GM21390 (cell line): Measurements from ENCODE around the gene MYLIP.

Source experiments
- ATAC-seq: cut with Tn5 transposase; IDR thresholded peaks from one replicate; pipeline ENCODE4 v1.9.1; 2021; ENCODE audit not compliant: unreplicated experiment

MYLIP gene

DNA sequence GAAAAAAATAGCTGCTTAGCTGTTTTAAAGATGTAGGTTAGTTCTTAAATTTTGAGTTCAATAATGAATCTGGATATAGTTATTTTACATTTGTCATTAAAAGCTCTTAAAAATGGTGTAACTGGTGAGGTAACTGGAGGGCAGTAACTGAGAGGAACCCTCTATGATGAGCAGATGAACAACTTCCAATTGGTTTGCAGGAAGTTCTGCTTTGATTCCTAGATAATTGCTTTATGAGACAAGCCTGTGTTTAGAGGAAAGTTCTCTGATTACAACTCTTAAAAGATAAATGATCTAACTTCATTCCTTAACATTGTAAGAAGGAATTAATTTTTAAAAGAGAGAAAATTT is 8.5 kb downstream of the MYLIP start:
- no peak for ATAC-seq

DNA sequence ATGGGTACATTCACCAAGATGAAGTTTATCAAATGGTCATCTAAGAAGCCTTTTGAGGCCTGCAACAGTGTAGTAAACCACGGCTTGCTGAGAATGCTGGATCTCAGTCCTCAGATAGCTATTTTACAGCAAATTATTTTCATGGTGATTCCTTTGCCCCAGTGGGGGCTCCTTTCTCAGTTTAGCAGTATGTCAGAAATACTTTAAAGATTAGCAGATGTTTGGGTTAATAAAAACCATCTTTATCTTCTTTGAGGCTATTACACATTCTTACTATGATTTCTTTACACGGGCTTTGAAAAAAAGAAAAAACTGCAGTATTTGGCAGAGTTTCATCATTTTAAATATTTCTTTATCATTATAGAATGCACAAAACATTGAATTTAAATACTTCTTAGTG is 10.7 kb downstream of the MYLIP start:
- no peak for ATAC-seq

DNA sequence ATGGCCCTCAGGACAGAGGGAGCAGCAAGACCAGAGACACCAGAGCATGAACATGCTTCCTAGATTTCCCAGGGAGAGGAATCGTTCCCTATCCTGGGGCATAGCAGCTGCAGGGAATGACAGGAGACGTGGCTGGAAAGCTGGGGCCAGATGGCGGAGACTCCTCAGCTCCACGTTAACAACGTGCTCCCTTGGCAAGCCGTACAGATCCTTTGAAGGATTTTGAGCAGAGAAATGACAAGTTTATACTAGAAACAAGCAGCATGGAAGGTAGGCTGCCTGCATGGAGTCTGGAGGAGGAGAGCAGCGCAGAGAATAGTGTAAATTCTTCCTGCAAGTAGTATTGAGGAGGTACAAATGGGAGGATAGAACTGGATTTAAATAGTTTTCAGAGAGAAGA is 11.7 kb downstream of the MYLIP start:
- ATAC-seq = no peak

DNA sequence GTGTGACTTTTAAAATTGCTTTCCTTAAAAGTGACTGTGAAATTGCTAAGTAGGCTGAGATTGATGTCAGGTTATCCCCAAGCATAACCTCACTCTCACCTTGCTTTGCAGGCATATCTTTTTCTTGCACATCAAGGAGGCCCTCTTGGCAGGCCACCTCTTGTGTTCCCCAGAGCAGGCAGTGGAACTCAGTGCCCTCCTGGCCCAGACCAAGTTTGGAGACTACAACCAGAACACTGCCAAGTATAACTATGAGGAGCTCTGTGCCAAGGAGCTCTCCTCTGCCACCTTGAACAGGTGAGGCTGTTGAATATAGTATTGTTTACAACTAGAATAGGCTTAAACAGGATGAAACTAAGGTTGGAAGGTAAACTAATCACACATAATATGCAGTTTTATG is 12.6 kb downstream of the MYLIP start:
- ATAC-seq = no peak

DNA sequence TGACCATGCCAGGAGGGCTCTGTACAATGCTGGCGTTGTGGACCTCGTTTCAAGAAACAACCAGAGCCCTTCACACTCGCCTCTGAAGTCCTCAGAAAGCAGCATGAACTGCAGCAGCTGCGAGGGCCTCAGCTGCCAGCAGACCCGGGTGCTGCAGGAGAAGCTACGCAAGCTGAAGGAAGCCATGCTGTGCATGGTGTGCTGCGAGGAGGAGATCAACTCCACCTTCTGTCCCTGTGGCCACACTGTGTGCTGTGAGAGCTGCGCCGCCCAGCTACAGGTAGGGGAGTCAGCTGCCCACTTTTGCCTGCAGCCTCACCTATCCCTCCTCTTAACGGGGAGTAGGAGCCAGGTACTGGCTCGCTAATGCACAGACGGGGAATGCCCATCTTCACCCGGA is 16.2 kb downstream of the MYLIP start:
- no peak for ATAC-seq

DNA sequence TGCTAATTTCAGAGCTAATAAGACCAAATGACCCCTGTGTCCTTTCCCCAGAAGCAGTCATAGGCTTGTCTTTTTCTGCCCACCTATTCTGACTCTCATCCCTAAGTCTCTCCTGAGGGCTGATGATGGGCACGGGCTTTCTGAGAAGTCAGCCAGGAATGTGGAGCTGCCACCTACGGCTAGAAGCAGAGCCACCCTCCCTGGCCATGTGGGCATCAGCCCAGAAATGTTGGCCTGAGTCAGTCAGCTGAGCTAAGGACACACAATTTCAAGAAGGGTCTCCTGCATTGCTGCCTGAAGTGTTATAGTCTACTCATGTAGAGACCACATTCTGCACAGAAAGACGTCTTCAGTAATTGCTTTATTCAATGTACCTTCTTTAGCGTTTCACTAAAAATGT is 17.1 kb downstream of the MYLIP start:
- ATAC-seq = no peak

DNA sequence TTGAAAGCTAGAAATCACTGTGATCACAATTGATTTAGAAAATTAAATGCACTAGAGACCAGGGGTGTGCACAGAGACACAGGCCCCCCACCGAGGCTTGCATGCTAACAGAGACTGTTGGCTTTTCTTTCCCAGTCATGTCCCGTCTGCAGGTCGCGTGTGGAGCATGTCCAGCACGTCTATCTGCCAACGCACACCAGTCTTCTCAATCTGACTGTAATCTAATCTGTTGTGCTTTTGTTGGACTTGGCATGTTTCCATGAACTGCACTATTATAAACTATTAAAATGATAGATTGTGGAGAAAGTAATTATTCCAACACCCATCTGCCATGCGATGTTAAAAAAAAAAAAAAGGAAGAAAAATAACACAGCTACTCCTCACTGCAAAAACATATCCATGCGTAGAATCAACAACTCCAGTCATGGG is 17.7 kb downstream of the MYLIP start:
- ATAC-seq = no peak

DNA sequence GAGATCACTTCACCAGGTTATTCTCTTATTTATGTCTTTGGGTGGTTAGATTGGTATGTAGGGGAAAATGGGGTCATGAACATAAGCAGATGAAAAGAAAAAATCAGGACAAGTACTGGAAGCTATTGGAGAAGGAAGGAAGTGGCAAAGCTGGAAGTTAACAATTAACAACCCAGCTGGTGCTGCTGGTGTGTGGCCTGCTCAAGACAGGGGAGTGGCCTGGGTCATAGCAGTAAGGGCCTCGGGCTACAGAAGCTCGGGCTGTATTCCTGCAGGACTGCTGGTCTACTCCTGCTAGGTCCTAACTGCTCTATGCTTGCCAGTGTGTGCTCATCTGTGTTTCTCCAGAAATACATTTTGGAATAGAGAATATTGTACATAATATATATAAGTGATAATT is 19.6 kb downstream of the MYLIP start:
- no peak for ATAC-seq

DNA sequence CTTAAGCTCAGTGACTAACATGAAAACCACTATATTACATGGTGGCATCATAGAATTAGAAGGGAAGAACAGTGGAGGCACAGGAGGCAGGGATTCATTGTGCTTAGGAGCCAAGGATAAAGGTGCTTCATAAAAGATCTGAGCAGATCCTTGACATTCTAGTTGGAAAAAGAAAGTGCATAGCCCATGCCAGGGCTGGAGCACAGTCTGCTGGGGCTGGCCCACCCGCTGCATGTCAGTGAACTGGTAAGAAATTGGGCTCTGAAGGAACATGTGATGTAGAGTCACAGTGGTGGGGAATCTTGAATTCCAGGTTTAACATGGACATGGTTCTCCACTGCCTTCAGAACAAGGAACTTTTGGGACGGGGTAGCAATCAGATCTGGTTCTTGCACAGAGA is 20.4 kb downstream of the MYLIP start:
- no peak for ATAC-seq

DNA sequence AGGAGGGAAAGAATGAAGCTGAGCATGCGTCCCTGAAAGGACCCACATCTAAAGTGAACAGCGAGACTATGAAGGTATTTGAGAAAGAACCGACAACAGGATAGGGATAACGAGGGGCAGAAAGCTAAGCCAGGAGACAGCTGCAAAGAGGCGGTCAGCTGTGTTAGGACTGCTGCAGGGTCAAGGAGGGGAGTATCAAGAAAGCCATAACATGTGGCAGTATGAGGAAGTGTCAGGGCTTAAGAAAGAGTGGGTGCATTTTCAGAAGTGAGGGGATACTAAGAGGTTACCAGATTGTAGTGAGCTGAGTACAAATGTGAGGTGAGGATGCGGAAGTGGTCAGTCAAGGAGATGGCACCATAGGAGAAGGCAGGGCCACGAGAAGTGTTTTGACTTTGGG is 21.2 kb downstream of the MYLIP start:
- ATAC-seq = no peak

DNA sequence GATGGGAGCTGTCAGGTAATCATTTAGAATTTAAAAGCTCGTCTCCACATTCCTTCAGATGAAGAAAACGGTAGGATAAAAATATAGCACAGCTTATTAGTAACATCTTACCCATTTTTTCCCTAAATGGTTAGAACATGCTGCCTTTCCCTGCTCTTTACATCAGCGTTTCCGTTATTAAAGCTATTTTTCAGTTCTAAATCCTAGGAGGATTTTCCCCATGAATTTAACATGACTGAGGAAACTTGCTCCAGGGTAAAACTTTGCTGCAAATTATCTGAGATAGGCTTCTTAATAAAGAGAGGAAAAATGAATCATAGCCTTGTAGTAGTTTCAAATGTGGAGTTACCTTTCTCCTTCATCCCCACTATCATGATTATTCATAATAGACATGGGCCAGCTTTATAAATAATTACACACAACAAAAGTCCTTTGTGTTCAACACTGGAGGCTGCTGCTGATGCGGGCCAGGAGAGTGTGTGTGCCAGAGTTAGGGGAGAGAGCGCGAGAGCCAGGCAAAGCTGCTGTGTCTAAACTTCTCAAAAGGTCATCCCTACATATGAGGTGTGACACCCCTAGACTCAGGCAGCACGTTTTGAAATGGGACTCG is 24.4 kb downstream of the MYLIP start:
- no peak for ATAC-seq

DNA sequence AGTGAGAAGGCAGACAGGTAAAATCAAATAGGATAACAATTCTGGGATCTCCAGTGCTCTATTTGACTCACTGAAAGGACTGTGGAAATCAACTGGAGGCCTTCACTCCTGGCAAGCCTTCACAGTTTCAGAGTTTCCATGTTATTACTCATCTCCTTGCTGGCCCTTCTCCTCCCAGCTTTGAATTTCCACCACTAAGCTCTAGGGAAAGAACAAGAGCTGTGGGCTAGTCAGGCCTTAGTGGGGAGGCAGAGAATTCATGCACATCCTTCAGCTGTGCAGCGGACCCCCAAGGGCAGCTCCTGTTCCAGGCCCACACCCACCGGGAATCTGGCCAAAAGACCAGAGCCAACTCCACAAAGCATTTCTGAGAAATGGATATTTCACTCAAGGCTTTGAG is 26.0 kb downstream of the MYLIP start:
- ATAC-seq = no peak

DNA sequence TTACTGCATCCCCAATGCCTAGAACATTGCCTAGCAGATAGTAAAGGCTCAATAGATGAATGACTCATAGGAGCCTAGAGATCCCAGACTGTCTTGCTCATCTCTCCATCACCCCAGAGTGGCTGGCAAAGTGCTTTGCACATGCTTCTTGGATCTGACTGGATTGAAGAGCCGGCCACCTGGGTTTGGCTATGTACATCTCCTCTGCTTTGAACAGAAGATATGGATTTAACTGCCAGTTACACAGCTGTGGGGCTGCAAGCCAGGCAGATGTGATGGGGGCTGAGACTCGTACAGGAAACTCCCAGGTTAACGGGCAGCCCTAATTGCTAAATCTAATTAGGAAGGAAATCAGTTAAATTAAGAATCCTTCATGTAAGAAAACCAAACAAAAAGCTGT is 28.6 kb downstream of the MYLIP start:
- ATAC-seq = no peak

DNA sequence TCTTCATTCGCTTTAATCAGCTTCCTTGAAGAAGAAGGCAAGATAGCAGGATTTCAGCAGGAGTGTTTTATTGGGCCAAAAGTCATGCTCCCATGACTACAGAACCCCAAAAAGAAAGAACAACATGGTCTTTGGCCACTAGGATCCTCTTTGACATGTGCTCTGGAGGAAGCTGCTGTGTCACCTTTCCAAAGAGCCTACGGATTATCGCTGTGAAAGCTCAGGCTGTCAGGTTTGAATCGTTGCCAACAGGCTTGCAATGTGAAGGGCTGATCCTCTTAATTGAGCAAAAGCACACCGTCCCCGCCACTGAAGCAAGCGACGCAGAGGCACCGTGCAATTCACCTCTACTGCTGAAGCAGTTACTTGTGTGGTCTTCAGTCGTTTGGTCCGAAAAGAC is 29.0 kb downstream of the MYLIP start:
- ATAC-seq = no peak

DNA sequence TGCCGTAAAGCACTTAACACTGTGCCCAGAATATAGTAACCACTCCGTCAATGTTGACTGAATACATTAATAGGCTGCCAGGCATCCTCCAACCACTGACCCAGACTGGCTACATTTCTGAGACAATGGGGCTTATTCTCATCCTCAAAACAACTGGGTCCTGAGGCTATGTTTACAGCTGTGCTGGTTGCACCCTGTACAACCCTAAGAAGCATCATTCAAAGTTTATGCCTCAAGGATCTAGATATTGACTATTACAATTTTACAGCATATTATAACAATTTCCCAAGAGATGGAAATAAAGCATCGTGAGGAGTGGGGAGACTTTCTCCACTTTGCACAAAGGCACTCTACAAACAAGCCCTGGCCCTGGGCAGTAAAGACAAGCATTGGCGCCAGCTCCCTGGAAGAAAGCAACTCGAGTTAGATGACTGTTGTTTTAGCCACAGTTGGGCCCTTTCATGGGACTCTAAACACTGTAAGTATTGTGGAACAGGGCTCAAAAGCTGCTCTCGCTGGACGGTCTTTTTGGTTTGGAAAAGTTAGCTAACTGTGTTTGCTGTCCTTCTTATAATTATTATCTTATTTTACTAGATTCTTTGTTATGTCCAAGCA is 30.2 kb downstream of the MYLIP start:
- ATAC-seq = no peak

DNA sequence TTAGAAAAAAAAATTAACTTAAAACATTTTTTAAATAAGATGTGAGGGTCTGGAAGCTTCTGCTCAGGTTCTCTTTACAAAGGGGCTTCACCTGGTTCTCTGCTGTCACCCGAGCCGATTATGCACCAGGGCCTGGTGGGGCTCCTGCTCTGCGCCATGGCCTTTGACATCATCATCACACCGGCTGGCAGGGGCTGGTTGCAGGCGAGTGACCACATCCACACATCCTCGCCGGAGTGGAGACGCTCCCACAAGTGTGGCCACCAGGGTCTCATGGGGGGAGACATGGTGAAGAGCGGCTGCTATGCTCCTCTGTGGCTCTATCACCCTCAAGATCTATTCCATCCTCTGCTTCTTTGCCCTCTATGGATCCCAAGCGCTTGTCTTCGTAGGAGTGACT is 31.9 kb downstream of the MYLIP start:
- no peak for ATAC-seq

DNA sequence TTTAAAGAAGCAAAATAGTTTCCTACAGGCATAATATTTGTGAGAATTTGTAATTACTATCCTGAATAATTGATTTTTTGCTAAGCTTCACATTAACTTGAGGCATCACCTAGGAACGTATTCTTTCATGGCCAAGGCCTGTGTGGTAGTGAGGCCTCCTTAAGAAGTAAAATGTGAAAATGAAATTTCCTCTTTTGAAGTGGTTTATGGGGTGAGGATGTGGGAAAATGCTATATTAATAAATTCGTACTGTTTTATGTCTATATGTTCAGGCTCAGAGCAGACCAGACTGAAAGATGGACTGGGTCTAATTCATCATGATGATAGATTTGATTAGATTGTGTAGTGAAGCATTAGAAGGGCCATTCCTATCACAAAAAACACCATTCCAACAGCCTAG is 33.1 kb downstream of the MYLIP start:
- no peak for ATAC-seq

DNA sequence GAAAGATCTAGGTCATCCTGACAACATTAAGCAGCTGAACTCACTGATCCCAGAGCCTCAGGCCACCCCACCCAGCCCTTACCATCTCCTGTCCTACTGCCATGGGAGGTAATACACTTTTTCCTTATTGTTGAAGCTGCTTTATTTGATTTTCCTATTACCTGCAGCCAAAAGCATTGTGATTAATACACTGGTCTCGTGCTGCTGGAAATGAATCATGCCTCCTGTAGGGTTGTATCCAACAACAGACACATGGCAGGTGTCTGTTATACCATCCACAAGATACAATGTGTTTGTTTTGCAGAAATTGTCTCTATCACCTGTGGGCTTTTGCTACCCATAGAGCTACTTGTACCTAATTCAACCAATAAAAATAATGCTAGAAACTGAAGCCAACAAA is 34.2 kb downstream of the MYLIP start:
- no peak for ATAC-seq

DNA sequence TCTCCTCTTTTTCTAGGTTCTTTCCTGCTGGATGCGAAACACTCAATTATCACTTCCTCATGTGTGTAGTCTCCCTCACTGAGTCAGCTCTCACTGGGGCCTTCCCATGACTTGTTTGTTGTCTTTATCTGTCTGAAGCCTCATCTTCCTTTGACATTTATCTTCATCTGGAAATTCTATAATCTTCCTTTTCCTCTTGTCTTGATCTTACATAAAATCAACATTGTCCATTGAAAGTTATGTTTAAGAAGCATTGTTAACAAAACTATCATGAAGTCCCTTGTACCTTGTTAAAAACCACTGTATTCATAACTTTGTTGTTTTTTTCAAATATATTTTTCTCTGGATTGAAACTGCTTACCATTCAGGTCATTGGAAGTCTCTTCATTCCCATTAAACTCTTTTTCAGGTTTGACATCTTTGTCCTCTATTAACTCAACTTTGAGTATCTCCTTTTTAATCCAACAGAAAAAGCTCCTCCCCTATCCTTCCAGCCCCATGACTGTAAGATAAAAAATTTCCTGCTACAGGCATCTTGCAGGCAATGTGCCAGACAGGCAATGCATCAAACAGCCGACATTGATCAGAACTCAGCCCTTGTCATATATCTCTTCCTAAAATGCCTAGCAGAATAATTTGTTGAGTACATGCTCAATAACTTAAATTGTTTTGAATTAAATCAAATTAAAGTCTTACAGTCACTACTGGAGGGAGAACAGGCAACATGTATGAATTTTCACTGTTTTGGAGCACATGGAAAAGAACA is 34.8 kb downstream of the MYLIP start:
- ATAC-seq = no peak

DNA sequence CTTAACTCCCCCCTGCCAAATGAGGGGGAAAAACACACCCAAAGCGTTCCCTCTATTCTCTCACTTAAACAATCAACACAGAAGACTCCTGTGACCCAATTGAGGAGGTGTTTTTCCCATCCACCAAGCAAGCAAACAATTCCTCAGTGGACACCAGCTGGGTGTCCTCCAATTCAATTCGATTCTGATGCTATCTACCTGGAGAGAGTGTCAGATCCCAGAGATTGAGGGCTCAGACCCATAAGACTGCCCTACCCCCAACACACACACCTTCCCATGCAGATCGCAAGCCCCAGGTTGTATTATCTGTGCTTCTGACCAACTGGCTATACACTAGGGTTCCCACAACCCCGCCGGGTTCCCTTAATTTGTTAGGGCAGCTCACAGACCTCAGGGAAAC is 36.8 kb downstream of the MYLIP start:
- no peak for ATAC-seq

DNA sequence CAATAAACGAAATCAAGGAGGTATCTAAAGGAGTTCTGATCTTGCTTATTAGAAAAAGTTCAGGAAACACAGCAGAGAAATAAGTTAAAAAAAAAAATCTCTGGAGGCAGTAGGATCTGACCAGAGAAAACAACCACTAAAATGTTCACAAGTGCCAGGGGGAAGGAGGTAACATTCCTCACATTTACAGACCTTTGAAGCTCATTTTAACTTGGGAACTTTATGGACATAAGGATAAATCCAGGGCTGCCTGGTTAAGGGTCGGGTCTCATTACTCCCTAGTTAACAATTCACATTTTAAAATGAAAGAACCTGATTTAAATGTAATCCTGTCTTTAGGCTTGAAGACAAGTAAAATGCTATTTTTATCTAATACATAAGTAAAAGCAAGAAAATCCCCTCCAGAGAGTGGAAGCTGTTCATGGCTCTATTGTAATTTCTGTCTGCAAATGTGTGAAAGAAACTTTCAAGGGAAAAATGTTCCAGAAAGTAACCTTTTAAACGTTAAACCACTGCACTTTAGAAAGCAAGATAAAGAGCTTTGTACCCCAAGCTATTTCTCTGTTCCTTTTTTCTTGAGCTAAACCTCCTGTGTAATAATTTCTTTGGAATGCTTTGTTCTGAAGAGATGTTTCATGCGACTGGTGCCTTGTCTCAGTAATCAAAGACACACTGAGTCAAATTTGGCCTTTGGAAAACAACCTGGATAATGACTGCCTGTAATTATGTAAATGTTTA is 38.2 kb downstream of the MYLIP start:
- ATAC-seq = no peak

DNA sequence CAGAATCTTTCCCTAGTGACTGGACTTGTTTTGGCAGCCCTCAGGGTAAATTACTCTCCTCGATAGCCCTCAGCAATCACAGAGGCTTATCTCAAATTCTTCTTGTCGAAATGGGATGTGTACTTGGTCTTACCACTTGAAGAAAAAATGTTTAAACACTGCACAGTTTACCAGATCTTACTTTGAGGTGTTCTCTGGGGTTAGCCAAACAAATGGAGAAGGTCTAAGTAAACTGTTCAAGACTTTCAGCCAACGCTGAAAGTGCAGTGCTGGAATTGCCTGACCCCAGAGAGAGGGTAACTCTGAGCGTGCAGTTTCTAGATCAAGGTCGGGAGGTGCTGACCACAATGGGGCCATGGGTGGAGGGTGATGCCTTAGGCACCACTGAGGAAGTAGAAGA is 39.2 kb downstream of the MYLIP start:
- no peak for ATAC-seq
